HG03066 (cell line): ENCODE results near the gene ATP8B1.

ENCODE experiments used
- ATAC-seq: cut with Tn5 transposase; IDR thresholded peaks from one replicate; pipeline ENCODE4 v1.9.1; 2021; ENCODE audit warnings: low read depth; ENCODE audit not compliant: unreplicated experiment

ATP8B1 gene

GRCh38 chr18:57631697-57632096, 171.4 kb downstream of the ATP8B1 start:
- no peak for ATAC-seq

DNA sequence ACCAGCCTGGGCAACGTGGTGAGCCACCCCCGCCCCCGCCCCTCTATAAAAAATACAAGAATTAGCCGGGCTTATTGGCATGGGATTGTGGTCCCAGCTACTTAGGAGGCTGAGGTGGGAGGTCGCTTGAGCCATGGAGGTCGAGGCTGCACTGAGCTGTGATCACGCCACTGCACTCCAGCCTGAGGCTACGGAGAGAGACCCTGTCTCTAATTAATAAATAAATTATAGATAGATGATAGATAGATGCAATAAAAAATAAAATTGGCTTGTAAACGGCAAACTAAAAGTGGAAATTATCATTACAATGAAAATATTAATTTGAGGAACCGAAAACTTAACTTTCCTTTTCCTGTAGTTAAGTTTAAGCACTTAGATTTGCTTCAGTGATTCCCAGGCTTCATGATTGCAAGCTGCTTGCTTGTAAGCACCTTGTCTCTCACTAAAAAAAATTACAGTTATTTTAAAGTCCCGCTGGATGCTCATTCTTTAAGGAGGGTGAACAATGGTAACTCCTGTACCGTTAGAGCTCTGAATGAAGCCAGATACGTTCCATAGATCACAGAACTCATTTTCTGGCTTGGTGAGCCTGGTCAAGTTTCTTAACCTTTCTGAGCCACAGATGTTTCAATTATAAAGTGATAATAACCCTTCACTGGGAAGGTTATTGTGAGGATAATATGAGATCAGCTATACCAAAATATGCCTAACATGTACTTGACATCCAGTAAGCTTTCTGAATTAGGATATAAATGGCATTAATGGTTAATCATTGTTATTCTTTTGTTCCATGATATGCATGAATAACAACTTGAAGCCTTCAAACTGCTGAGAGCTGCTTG, 172.1 kb downstream of the ATP8B1 start:
- ATAC-seq, result peak; percentile 38

- peak; percentile 88 for ATAC-seq
Observed at GRCh38 chr18:57630002-57630753, 172.9 kb downstream of the ATP8B1 start.

- ATAC-seq, result no peak
Observed at GRCh38 chr18:57629422-57629821, 173.7 kb downstream of the ATP8B1 start.

DNA sequence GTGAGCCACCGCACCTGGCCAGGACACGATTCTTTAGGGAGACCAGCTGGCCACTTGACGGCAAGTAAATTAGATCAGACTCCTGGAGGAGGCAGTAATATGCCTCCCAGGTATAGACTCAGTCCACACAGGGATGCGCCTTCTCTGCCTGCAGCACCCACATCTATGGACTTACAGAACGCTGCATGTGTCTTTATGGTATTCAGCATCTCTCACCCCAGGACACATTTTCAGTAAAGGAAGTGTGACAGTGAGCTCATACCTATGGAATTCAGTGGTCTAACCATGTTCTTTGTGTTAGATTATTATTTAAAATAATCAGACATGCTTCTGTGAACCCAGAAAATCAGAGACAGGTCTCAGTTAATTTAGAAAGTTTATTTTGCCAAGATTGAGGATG, 175.6 kb downstream of the ATP8B1 start:
- ATAC-seq, result no peak

DNA sequence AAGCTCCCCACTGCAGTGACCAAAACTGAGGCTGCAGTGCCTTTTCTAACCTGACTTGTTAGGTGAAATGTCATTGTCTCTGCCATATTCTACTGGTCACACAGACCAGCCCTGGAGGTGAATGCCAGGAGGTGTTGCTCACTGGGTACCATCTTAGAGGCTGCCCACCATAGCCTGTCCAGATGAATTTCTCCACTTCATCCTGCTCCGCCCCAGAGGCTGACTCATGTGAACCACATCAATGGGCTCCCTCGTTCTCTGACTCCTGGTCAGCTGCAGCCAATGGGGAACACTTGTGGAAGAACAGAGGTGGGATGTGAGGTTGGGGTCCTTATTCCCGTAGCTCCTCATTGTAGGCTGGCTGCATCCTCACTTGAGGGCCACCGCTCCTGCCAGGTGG, 178.1 kb downstream of the ATP8B1 start:
- ATAC-seq, result no peak

DNA sequence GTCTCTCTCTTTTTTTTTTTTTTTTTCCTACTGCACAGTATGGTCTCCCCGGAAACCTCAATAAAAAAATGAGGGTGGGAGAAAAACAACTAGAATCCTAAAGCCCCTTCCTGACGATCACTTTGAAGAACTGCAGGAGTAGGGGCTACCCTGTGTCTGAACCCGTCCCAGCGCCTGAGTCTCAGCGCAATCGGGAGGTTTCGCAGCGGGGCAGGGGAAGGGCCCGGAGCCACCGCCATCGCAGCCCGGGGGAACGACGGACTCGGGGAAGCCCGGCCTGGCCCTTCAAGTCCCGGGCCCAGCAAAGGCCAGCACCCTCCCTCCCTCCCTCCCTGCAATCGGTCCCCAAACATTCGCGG, 181.9 kb downstream of the ATP8B1 start:
- ATAC-seq, result peak; percentile 16

DNA sequence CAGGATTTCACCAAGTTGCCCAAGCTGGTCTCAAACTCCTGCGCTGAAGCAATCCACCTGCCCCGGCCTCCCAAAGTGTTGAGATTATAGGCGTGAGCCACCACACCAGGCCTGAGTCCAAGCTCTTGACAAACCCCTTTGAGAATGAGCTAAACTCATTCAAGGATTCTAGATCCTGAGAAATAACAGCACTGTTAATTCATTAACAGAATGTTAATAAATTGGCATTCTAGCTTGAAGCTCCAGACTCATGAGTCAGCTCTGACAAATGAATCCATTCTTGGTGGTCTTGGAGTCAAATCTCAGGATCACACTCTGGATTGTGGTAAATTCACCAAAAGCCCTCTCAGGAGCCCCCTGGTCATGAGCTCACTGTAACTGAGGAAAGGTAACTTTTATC, 183.2 kb downstream of the ATP8B1 start:
- ATAC-seq, result no peak

DNA sequence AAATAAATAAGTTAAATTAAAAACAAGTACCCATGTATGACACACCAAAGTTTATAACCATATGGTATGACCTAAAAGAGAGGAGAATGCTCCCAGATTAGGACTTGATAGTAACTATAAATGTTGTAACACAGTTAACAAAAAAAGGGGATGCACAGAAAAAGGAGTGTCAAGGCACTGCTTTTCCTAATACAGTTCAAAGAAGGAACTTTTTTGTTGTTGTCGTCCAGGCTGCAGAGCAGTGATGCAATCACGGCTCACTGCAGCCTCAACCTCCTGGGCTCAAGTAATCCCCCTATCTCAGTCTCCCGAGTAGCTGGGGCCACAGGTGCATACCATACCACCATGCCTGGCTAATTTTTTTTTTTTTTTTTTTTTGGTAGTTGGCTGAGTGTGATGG, 184.2 kb downstream of the ATP8B1 start:
- no peak for ATAC-seq

- no peak for ATAC-seq
Observed at GRCh38 chr18:57603871-57604270, 199.2 kb downstream of the ATP8B1 start.
